Esophagus (tissue), 2 donors: ENCODE data around the gene IL17REL. TPM values are rescaled to one million over a fixed set of nuclear protein-coding genes. Genes with fewer than 3 reads are reported as not detected.

Experiments used
- H3K27ac ChIP-seq, 2 donors: one replicate each; pipeline ENCODE4 v1.5.1; 2013; ENCODE audit warnings: low read depth in 2 of 2, mild to moderate bottlenecking in 2 of 2, inconsistent platforms in 1 of 2, low read length in 1 of 2, moderate library complexity in 1 of 2
- H3K27me3 ChIP-seq, 2 donors: one replicate each; pipeline ENCODE4 v1.6.1; 2013; ENCODE audit warnings: low read length in 2 of 2, control low read depth in 1 of 2, mild to moderate bottlenecking in 1 of 2; ENCODE audit not compliant: insufficient read depth in 2 of 2, control insufficient read depth in 1 of 2
- H3K36me3 ChIP-seq, 2 donors: one replicate each; pipeline ENCODE4 v1.6.1; 2013; ENCODE audit warnings: low read length in 1 of 2; ENCODE audit not compliant: control insufficient read depth in 2 of 2, insufficient read depth in 2 of 2
- H3K4me1 ChIP-seq, 2 donors: one replicate each; pipeline ENCODE4 v1.6.1; 2013; ENCODE audit warnings: low read length in 1 of 2; ENCODE audit not compliant: control insufficient read depth in 2 of 2, insufficient read depth in 2 of 2
- H3K4me3 ChIP-seq, 2 donors: one replicate each; pipeline ENCODE4 v1.5.1; 2013; ENCODE audit warnings: low read length in 2 of 2, mild to moderate bottlenecking in 2 of 2, low read depth in 1 of 2, moderate library complexity in 1 of 2
- H3K9me3 ChIP-seq, 2 donors: one replicate each; pipeline ENCODE4 v1.6.1; 2013; ENCODE audit warnings: mild to moderate bottlenecking in 2 of 2, low read depth in 1 of 2, low read length in 1 of 2, moderate library complexity in 1 of 2; ENCODE audit not compliant: control insufficient read depth in 2 of 2, insufficient read depth in 1 of 2
- WGBS, 2 donors: extraction: QIAGEN DNeasy Blood & Tissue Kit; methylation state at CpG; one replicate each; pipeline ENCODE4 v1.1.7; 2013; 5-methylcytosine and 5-hydroxymethylcytosine counted together
- polyA plus RNA-seq, 2 donors: library from polyadenylated mRNA; stranded (reverse); fragments of 200-250 nt; gene quantifications; one replicate each; pipeline ENCODE4 v1.2.3, GENCODE V29; 2013
- donor health status: healthy with polysubstance abuse.
- donor health status: Bipolar disorder and iron deficiency.

Gene IL17REL
- polyA plus RNA-seq, 2 donors, result not detected

GRCh38 chr22:50035131-50035881 is 22.7 kb upstream of the IL17REL start:
- Histone ChIP-seq H3K36me3 (no peaks in the 10 kb centered on the region), H3K9me3 (peaks cover 0 to 8% of the 10 kb centered on the region in 2 donors), H3K4me1 (no peaks in the 10 kb centered on the region), H3K27me3 (peaks cover 0 to 5% of the 10 kb centered on the region in 2 donors), H3K27ac (no peak overlapping the region), H3K4me3 (no peak overlapping the region)
- 66 to 74% methylated on average over 24 of the region's 24 CpGs for WGBS, 2 donors

GRCh38 chr22:50034126-50035081 is 21.8 kb upstream of the IL17REL start:
- Histone ChIP-seq H3K27ac (no peak overlapping the region), H3K27me3 (peaks cover 0 to 5% of the 10 kb centered on the region in 2 donors), H3K9me3 (peaks cover 0 to under 1% of the 10 kb centered on the region in 2 donors), H3K36me3 (no peaks in the 10 kb centered on the region), H3K4me1 (no peaks in the 10 kb centered on the region), H3K4me3 (no peak overlapping the region)
- 69 to 79% methylated on average over 43 of the region's 43 CpGs for WGBS, 2 donors

GRCh38 chr22:50032941-50033601 is 20.5 kb upstream of the IL17REL start:
- H3K27ac ChIP-seq, result no peak overlapping the region
- H3K36me3 ChIP-seq, result no peaks in the 10 kb centered on the region
- no peaks in the 10 kb centered on the region for H3K9me3 ChIP-seq
- peaks cover 2% of the 10 kb centered on the region in 2 donors for H3K4me1 ChIP-seq
- no peak overlapping the region for H3K4me3 ChIP-seq
- WGBS, 2 donors, result 86 to 87% methylated on average over 23 of the region's 23 CpGs
- peaks cover 0 to 3% of the 10 kb centered on the region in 2 donors for H3K27me3 ChIP-seq

- H3K27ac ChIP-seq, result no peak overlapping the region
- no peak overlapping the region for H3K4me3 ChIP-seq
- H3K36me3 ChIP-seq, result no peaks in the 10 kb centered on the region
- H3K4me1 ChIP-seq, result peaks cover 2% of the 10 kb centered on the region in 2 donors
- H3K27me3 ChIP-seq, result peaks cover 0 to 3% of the 10 kb centered on the region in 2 donors
- WGBS, 2 donors, result 77 to 86% methylated on average over 22 to 24 of the region's 24 CpGs
- H3K9me3 ChIP-seq, result no peaks in the 10 kb centered on the region
Measured at GRCh38 chr22:50032109-50032871, 19.7 kb upstream of the IL17REL start.

GRCh38 chr22:50031189-50032091 is 18.9 kb upstream of the IL17REL start:
- no peak overlapping the region for H3K4me3 ChIP-seq
- WGBS, 2 donors, result 82 to 87% methylated on average over 48 to 49 of the region's 49 CpGs
- peaks cover 0 to 3% of the 10 kb centered on the region in 2 donors for H3K27me3 ChIP-seq
- no peaks in the 10 kb centered on the region for H3K36me3 ChIP-seq
- H3K27ac ChIP-seq, result no peak overlapping the region
- H3K9me3 ChIP-seq, result no peaks in the 10 kb centered on the region
- H3K4me1 ChIP-seq, result peaks cover 2% of the 10 kb centered on the region in 2 donors

GRCh38 chr22:50030297-50031188 is 18.0 kb upstream of the IL17REL start:
- no peaks in the 10 kb centered on the region for H3K36me3 ChIP-seq
- H3K27me3 ChIP-seq, result peaks cover 2 to 6% of the 10 kb centered on the region in 2 donors
- peaks cover 2% of the 10 kb centered on the region in 2 donors for H3K4me1 ChIP-seq
- H3K27ac ChIP-seq, result no peak overlapping the region
- no peaks in the 10 kb centered on the region for H3K9me3 ChIP-seq
- WGBS, 2 donors, result 19 to 20% methylated on average over 46 to 52 of the region's 52 CpGs
- no peak overlapping the region for H3K4me3 ChIP-seq

GRCh38 chr22:50027639-50028537 is 15.3 kb upstream of the IL17REL start:
- Histone ChIP-seq H3K4me1 (peaks cover 2% of the 10 kb centered on the region in 2 donors), H3K4me3 (no peak overlapping the region), H3K27me3 (peaks cover 2 to 3% of the 10 kb centered on the region in 2 donors), H3K9me3 (no peaks in the 10 kb centered on the region), H3K27ac (no peak overlapping the region), H3K36me3 (no peaks in the 10 kb centered on the region)
- WGBS, 2 donors, result 45 to 47% methylated on average over 42 of the region's 42 CpGs
